Activated naive CD8-positive, alpha-beta T cell treated with anti-CD3 and anti-CD28 coated beads, Interleukin-2, amount 50 U/mL, for 16 hours (primary cell): Measurements from ENCODE around the gene SLC4A2.
A peak's percentile ranks its signal among the peaks of the same experiment; 100 is the strongest.
"Not testable (repeated sequence)": the region's sequence is repeated elsewhere in the genome, so short reads cannot be mapped to it uniquely, and the experiment has no call there.

ENCODE experiments used
- DNase-seq: peaks from one replicate; pipeline ENCODE4 v3.0.0-alpha.2; 2020; ENCODE audit warnings: low read depth, low spot score

SLC4A2 gene

GRCh38 chr7:151059367-151060112, at the start of gene SLC4A2:
TSS of gene SLC4A2 (plus strand) at chr7:151059589. CDS start at chr7:151061988, 2,399 bp downstream.
- peak; percentile 36 for DNase-seq

GRCh38 chr7:151010037-151010306, 49.4 kb upstream of the SLC4A2 start:
- DNase-seq = no peak

- no peak for DNase-seq
Measured at GRCh38 chr7:151010307-151011096, 48.9 kb upstream of the SLC4A2 start.

- no peak for DNase-seq
Measured at GRCh38 chr7:151011097-151011409, 48.3 kb upstream of the SLC4A2 start.

GRCh38 chr7:151011616-151012015, 47.8 kb upstream of the SLC4A2 start:
- DNase-seq = not testable (repeated sequence)

GRCh38 chr7:151012031-151012692, 47.2 kb upstream of the SLC4A2 start:
- DNase-seq = no peak

- no peak for DNase-seq
Measured at GRCh38 chr7:151012911-151013347, 46.5 kb upstream of the SLC4A2 start.

- no peak for DNase-seq
Measured at GRCh38 chr7:151013356-151013732, 46.0 kb upstream of the SLC4A2 start.

GRCh38 chr7:151013733-151014497, 45.5 kb upstream of the SLC4A2 start:
- DNase-seq = peak; percentile 43

- DNase-seq = no peak
Measured at GRCh38 chr7:151014950-151015349, 44.4 kb upstream of the SLC4A2 start.

- DNase-seq = no peak
Measured at GRCh38 chr7:151015967-151016366, 43.4 kb upstream of the SLC4A2 start.

- no peak for DNase-seq
Measured at GRCh38 chr7:151016505-151016904, 42.9 kb upstream of the SLC4A2 start.

GRCh38 chr7:151016942-151017341, 42.4 kb upstream of the SLC4A2 start:
- no peak for DNase-seq

- no peak for DNase-seq
Measured at GRCh38 chr7:151017370-151017952, 41.9 kb upstream of the SLC4A2 start.

- DNase-seq = peak; percentile 71
Measured at GRCh38 chr7:151017953-151018420, 41.4 kb upstream of the SLC4A2 start.

- DNase-seq = no peak
Measured at GRCh38 chr7:151018421-151019129, 40.8 kb upstream of the SLC4A2 start.

- no peak for DNase-seq
Measured at GRCh38 chr7:151019130-151019447, 40.3 kb upstream of the SLC4A2 start.

- DNase-seq = no peak
Measured at GRCh38 chr7:151020231-151020630, 39.2 kb upstream of the SLC4A2 start.

- no peak for DNase-seq
Measured at GRCh38 chr7:151023232-151023631, 36.2 kb upstream of the SLC4A2 start.

GRCh38 chr7:151024435-151025056, 34.8 kb upstream of the SLC4A2 start, which contains the start of gene ATG9B:
TSS of gene ATG9B (minus strand) at chr7:151024494. CDS start at chr7:151024423, 71 bp downstream.
- no peak for DNase-seq
